Left lung (tissue), 10 donors: ENCODE data around the gene DTNB. TPM values are rescaled to one million over a fixed set of nuclear protein-coding genes. Genes with fewer than 3 reads are reported as not detected.
"Not testable (repeated sequence)": the region's sequence is repeated elsewhere in the genome, so short reads cannot be mapped to it uniquely, and the experiment has no call there.

Experiments
- ATAC-seq: fragments of 200-7000 bp; cut with Tn5 transposase; one replicate; pipeline ENCODE4 v1.9.1; 2020; ENCODE audit warnings: moderate library complexity
- DNase-seq, 4 donors: peaks; one replicate each; pipeline ENCODE4 v3.0.0-alpha.2; 2013 to 2020
- H3K27ac ChIP-seq, 2 donors: fragments of 200-600 bp; sonication (generic) in 1 of 2; one replicate each; pipeline versions ENCODE4 v1.5.0 to v1.8.0; 2020 to 2021
- H3K27me3 ChIP-seq, 2 donors: fragments of 200-600 bp; sonication (generic) in 1 of 2; one replicate each; pipeline versions ENCODE4 v1.5.0 to v1.8.0; 2020 to 2021
- H3K36me3 ChIP-seq, 2 donors: fragments of 200-600 bp; sonication (generic) in 1 of 2; one replicate each; pipeline versions ENCODE4 v1.5.0 to v1.8.0; 2020 to 2021
- H3K4me1 ChIP-seq, 2 donors: fragments of 200-600 bp; one replicate each; pipeline ENCODE4 v1.8.0; 2021
- H3K4me3 ChIP-seq, 2 donors: fragments of 200-600 bp; sonication (generic) in 1 of 2; one replicate each; pipeline versions ENCODE4 v1.5.0 to v1.8.0; 2020 to 2021; ENCODE audit warnings: mild to moderate bottlenecking in 1 of 2
- H3K9me3 ChIP-seq, 2 donors: fragments of 200-600 bp; sonication (generic) in 1 of 2; one replicate each; pipeline versions ENCODE4 v1.5.0 to v1.8.0; 2020 to 2021
- intact Hi-C, 2 donors: fragments of 100-400 bp; cut with DNase I; formaldehyde crosslinking; loops; one replicate each; pipeline versions ENCODE4 v1.11.2 to v1.14.2; 2022
- polyA plus RNA-seq, 6 donors: library from polyadenylated mRNA; unstranded; fragments of 120-200 nt; gene quantifications; one replicate each; pipeline ENCODE4 v1.2.1, GENCODE V29; 2013; ENCODE audit not compliant: insufficient read length in 6 of 6
- total RNA-seq, 2 donors: library from RNA; stranded (reverse); fragmentation: NEBNext Ultra II Directional; extraction: Animal tissue kit (Norgen Biotek cat#: 25700); gene quantifications; one replicate each; pipeline ENCODE4 v1.2.1, GENCODE V29; 2021
- TF ChIP-seq, protein P1 (sequence below), 2 donors: fragments of 200-600 bp; sonication (generic) in 1 of 2; IDR thresholded peaks; one replicate each; pipeline versions ENCODE4 v1.5.0 to v1.8.0; 2021; ENCODE audit warnings: antibody characterized with exemption in 2 of 2
- donor health status: DM: no; HTN: yes; CAD: no.
- donor health status: DM: no; HTN: no; CAD: no.

The DTNB gene
- total and polyA plus RNA-seq, 8 donors: 17.6 to 32.5 (median 29.5) TPM

DNA sequence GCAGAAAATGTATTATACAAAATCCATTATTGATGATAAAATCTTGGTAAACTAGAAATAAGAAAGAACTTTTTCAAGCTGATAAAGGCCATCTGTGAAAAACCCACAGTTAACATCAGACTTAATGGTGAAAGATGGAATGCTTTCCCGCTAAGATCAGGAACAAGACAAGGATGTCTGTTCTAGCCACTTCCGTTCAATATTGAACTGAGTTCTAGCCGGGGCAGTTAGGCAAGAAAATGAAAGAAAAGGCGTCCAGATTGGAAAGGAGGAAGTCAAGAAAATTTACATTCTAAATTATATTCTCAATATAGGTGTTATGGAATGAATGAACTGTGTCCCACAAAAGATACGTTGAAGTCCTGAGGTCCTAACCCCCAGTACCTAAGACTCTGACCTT, 39.1 kb upstream of the DTNB start:
- ATAC-seq (no peak), DNase-seq (no peak)
- no peak overlapping the region for H3K27ac ChIP-seq
- intact Hi-C loops: no loop called here
- TF ChIP-seq, protein P1, sequence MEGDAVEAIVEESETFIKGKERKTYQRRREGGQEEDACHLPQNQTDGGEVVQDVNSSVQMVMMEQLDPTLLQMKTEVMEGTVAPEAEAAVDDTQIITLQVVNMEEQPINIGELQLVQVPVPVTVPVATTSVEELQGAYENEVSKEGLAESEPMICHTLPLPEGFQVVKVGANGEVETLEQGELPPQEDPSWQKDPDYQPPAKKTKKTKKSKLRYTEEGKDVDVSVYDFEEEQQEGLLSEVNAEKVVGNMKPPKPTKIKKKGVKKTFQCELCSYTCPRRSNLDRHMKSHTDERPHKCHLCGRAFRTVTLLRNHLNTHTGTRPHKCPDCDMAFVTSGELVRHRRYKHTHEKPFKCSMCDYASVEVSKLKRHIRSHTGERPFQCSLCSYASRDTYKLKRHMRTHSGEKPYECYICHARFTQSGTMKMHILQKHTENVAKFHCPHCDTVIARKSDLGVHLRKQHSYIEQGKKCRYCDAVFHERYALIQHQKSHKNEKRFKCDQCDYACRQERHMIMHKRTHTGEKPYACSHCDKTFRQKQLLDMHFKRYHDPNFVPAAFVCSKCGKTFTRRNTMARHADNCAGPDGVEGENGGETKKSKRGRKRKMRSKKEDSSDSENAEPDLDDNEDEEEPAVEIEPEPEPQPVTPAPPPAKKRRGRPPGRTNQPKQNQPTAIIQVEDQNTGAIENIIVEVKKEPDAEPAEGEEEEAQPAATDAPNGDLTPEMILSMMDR (IDR thresholded peaks at IDR 0.05): no peak
- H3K27me3 ChIP-seq: peaks cover 0 to 5% of the 10 kb centered on the region in 2 donors
- no peaks in the 10 kb centered on the region for H3K36me3 ChIP-seq
- peaks cover 0 to 3% of the 10 kb centered on the region in 2 donors for H3K4me1 ChIP-seq
- no peak overlapping the region for H3K4me3 ChIP-seq
- H3K9me3 ChIP-seq: no peaks in the 10 kb centered on the region

DNA sequence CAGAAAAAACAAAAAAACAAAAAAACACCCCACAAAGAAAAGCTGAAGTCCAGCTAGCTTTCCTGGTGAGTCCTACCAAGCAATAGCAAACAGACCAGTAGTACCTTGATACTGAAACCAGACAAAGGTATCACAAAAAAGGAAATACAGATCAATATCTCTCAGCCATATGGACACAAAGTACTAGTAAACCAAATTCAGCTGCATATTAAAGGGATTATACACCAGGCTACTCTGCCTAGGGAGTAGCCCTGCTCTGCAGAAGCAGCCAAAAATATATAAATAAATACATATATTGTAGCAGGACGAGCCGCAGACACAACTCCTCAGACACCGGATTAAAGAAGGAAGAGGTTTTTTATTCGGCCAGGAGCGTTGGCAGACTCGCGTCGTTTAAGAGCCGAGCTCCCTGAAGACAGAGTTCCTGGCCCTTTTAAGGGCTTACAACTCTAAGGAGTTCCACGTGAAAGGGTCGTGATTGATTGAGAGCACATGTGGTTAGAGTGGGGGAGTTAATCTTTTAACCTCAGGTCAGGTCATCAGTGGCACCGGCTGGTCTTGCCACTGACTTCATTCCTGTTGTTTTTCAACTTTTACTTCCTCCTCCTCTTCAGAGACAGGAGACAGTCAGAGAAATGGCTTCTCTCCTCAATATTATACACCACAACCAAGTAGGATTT, 38.4 kb upstream of the DTNB start:
- Histone ChIP-seq H3K4me3 (peak overlapping the region; percentile 3 to 28), H3K27ac (no peak overlapping the region), H3K9me3 (no peaks in the 10 kb centered on the region), H3K4me1 (peaks cover 0 to 3% of the 10 kb centered on the region in 2 donors), H3K27me3 (peaks cover 0 to 5% of the 10 kb centered on the region in 2 donors), H3K36me3 (no peaks in the 10 kb centered on the region)
- TF ChIP-seq, protein P1 (IDR thresholded peaks at IDR 0.05): no peak
- DNase-seq (no peak), ATAC-seq (peak; percentile 19)
- intact Hi-C loops: no loop called here

- Histone ChIP-seq H3K4me3 (no peak overlapping the region), H3K9me3 (no peaks in the 10 kb centered on the region), H3K36me3 (no peaks in the 10 kb centered on the region), H3K27ac (no peak overlapping the region), H3K4me1 (peaks cover 0 to 3% of the 10 kb centered on the region in 2 donors), H3K27me3 (peaks cover 0 to 5% of the 10 kb centered on the region in 2 donors)
- intact Hi-C loops: no loop called here
- TF ChIP-seq, protein P1 (IDR thresholded peaks at IDR 0.05): no peak
- ATAC-seq: no peak
- DNase-seq: no peak
Observed at GRCh38 chr2:25710750-25711149, 37.4 kb upstream of the DTNB start.

DNA sequence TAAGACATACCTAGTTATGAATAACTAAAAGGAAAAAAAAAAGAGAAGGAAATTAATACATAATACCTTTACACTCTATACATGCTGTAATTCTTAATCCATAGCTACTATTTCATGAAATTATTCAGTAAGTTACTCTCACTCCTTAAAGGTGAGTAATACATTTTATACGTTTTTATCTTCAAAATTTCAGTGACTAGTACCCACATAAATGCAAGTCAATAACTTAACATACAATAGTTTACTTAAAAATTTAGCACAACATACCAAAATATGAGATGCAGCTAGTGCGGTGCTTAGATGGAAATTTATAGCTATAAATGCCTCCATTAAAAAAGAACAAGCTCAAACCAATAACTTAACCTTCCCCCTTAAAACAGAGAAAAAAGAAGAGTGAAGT, 36.0 kb upstream of the DTNB start:
- Histone ChIP-seq H3K27ac (no peak overlapping the region), H3K4me3 (no peak overlapping the region), H3K9me3 (no peaks in the 10 kb centered on the region), H3K27me3 (peaks cover 0 to 5% of the 10 kb centered on the region in 2 donors), H3K36me3 (no peaks in the 10 kb centered on the region), H3K4me1 (peaks cover 0 to 3% of the 10 kb centered on the region in 2 donors)
- intact Hi-C loops: no loop called here
- DNase-seq (no peak), ATAC-seq (no peak)
- TF ChIP-seq, protein P1 (IDR thresholded peaks at IDR 0.05): no peak

- H3K36me3 ChIP-seq: no peaks in the 10 kb centered on the region
- H3K9me3 ChIP-seq: no peaks in the 10 kb centered on the region
- no peak for DNase-seq
- no peak overlapping the region for H3K27ac ChIP-seq
- TF ChIP-seq, protein P1 (IDR thresholded peaks at IDR 0.05): no peak
- H3K4me1 ChIP-seq: peaks cover 0 to 3% of the 10 kb centered on the region in 2 donors
- H3K27me3 ChIP-seq: peaks cover 0 to 5% of the 10 kb centered on the region in 2 donors
- intact Hi-C loops: no loop called here
- no peak for ATAC-seq
- no peak overlapping the region for H3K4me3 ChIP-seq
Observed at GRCh38 chr2:25707927-25708590, 34.7 kb upstream of the DTNB start.

GRCh38 chr2:25705575-25705974, 32.2 kb upstream of the DTNB start:
- H3K27me3 ChIP-seq, H3K9me3 ChIP-seq, H3K27ac ChIP-seq, DNase-seq, H3K36me3 ChIP-seq, H3K4me1 ChIP-seq, intact Hi-C loops, ATAC-seq, H3K4me3 ChIP-seq: not testable (repeated sequence)
